Measurements from ENCODE around the gene NDUFA5.
"Not testable (repeated sequence)": the region's sequence is repeated elsewhere in the genome, so short reads cannot be mapped to it uniquely, and the experiment has no call there.

Gene NDUFA5

GRCh38 chr7:123534383-123535260 lies 23.0 kb downstream of the NDUFA5 start, which contains the start of gene IQUB:
Gene IQUB (minus strand): TSS chr7:123534595. CDS start chr7:123512340, 22,255 bp downstream.
- TF ChIP-seq, protein P1, sequence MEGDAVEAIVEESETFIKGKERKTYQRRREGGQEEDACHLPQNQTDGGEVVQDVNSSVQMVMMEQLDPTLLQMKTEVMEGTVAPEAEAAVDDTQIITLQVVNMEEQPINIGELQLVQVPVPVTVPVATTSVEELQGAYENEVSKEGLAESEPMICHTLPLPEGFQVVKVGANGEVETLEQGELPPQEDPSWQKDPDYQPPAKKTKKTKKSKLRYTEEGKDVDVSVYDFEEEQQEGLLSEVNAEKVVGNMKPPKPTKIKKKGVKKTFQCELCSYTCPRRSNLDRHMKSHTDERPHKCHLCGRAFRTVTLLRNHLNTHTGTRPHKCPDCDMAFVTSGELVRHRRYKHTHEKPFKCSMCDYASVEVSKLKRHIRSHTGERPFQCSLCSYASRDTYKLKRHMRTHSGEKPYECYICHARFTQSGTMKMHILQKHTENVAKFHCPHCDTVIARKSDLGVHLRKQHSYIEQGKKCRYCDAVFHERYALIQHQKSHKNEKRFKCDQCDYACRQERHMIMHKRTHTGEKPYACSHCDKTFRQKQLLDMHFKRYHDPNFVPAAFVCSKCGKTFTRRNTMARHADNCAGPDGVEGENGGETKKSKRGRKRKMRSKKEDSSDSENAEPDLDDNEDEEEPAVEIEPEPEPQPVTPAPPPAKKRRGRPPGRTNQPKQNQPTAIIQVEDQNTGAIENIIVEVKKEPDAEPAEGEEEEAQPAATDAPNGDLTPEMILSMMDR (conservative IDR thresholded peaks at IDR 0.05; ENCODE audit: control insufficient read depth, insufficient read depth, low read depth, low read length) = no peak
- peak within 1 kb of the TSS; percentile 69 for H3K4me3 ChIP-seq (ENCODE audit: control insufficient read depth, low read depth, low read length)
- DNase-seq (ENCODE audit: low read depth) = peak; percentile 95

GRCh38 chr7:123533929-123534382 lies 23.7 kb downstream of the NDUFA5 start:
- no peak for DNase-seq (ENCODE audit: low read depth)
- H3K4me3 ChIP-seq (ENCODE audit: control insufficient read depth, low read depth, low read length) = peak overlapping the region; percentile 61
- TF ChIP-seq, protein P1 (conservative IDR thresholded peaks at IDR 0.05; ENCODE audit: control insufficient read depth, insufficient read depth, low read depth, low read length) = no peak

DNA sequence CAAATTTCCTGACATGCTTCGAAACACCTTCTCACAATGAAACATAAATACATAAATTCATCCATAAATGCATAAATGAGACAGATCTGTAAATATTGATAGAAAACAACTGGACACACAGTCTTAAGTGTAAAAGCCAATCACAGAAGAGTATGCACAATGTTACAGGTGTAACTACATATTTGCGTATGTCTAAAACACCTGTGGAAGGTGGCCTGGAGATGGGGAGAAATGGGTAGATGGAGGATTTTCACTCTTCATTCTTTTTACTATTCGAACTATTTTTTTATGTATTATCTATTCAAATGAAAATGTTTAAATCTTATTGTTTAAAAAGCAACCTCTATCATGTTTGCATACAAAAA lies 24.1 kb downstream of the NDUFA5 start:
- H3K4me3 ChIP-seq (ENCODE audit: control insufficient read depth, low read depth, low read length) = no peak overlapping the region
- DNase-seq (ENCODE audit: low read depth) = no peak
- TF ChIP-seq, protein P1 (conservative IDR thresholded peaks at IDR 0.05; ENCODE audit: control insufficient read depth, insufficient read depth, low read depth, low read length) = no peak

DNA sequence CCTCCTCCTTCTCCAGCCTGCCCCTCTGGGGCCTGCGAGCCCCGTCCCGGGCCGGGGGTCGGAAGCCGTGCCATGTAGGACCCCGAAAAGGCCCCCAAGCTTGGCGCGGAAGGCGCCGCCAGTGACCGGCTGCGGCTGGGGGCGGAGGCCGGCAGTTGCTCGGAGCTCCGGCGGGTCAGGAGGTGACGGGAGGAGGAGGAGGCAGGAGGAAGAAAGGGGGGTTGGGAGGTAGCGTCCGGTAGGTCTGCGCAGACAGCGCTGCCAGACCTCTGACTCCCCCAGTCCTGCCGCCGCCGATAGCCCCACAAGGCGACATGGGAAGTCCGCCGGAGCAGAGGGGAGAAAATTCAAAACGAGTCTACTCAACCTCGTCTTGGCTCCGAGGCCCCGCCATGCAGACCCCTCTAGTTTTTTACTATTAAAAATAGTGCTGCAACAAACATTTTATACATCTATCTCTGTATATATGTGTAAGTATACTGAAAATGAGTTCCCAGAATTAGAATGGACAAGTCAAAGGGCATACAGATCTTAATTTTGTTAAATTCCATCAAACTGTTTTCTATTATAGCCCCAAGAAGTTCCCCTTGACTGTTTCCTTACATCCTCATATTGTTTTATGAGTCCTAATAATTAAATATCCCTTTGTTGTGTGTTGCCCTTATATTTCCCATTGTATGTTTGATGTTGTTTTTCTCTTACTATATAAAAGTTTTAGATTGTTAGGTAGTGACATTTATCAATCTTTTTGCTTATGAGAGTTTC lies 24.6 kb downstream of the NDUFA5 start:
- DNase-seq (ENCODE audit: low read depth) = peak; percentile 27
- H3K4me3 ChIP-seq (ENCODE audit: control insufficient read depth, low read depth, low read length) = peak overlapping the region; percentile 27

- H3K4me3 ChIP-seq (ENCODE audit: control insufficient read depth, low read depth, low read length) = peak overlapping the region; percentile 33
Measured at GRCh38 chr7:123532343-123532742, 25.3 kb downstream of the NDUFA5 start.

GRCh38 chr7:123530035-123530591 lies 27.5 kb downstream of the NDUFA5 start:
- not testable (repeated sequence) for H3K4me3 ChIP-seq (ENCODE audit: control insufficient read depth, low read depth, low read length); DNase-seq (ENCODE audit: low read depth)

More at GRCh38 chr7:123532343-123532742, 25.3 kb downstream of the NDUFA5 start:
- not testable (repeated sequence) for DNase-seq (ENCODE audit: low read depth)

DNA sequence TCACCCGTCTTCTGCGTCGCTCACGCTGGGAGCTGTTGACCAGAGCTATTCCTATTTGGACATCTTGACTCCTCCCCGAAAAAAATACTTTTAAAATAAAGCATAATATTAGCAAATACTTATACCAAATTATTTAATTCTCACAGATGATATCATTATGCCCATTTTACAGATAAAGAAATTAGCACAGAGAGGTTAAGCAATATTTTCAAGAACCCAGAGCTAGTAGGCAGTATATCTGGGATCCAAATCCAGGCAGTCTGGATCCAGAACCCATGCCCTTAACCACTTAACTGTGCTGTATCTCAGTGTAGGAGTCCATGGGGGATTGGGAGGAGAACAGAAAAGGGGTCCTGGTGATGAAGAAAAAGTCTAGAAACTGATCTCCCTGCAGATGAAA lies 29.4 kb downstream of the NDUFA5 start:
- TF ChIP-seq, protein P1 (conservative IDR thresholded peaks at IDR 0.05; ENCODE audit: control insufficient read depth, insufficient read depth, low read depth, low read length) = no peak
- DNase-seq (ENCODE audit: low read depth) = no peak
- H3K4me3 ChIP-seq (ENCODE audit: control insufficient read depth, low read depth, low read length) = no peak overlapping the region

- DNase-seq (ENCODE audit: low read depth); H3K4me3 ChIP-seq (ENCODE audit: control insufficient read depth, low read depth, low read length): not testable (repeated sequence)
Measured at GRCh38 chr7:123527712-123528225, 29.8 kb downstream of the NDUFA5 start.

DNA sequence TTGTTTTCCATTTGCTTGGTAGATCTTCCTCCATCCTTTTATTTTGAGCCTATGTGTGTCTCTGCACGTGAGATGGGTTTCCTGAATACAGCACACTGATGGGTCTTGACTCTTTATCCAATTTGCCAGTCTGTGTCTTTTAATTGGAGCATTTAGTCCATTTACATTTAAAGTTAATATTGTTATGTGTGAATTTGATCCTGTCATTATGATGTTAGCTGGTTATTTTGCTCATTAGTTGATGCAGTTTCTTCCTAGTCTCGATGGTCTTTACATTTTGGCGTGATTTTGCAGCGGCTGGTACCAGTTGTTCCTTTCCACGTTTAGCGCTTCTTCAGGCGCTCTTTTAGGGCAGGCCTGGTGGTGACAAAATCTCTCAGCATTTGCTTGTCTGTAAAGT lies 31.1 kb downstream of the NDUFA5 start:
- DNase-seq (ENCODE audit: low read depth); H3K4me3 ChIP-seq (ENCODE audit: control insufficient read depth, low read depth, low read length): not testable (repeated sequence)
